Hematopoietic multipotent progenitor cell treated with erythropoietin and hydrocortisone succinate and interleukin-3 and kit ligand, for 15 days (in vitro differentiated cells): ENCODE measurements around the gene USO1.
"Not testable (repeated sequence)": the region's sequence is repeated elsewhere in the genome, so short reads cannot be mapped to it uniquely, and the experiment has no call there.

ENCODE experiments used
- DNase-seq: peaks from one replicate; pipeline ENCODE4 v3.0.0-alpha.2; 2015; ENCODE audit warnings: low spot score

Gene USO1

GRCh38 chr4:75771607-75772006 is 47.2 kb downstream of the USO1 start:
- no peak for DNase-seq

GRCh38 chr4:75777589-75777988 is 53.2 kb downstream of the USO1 start:
- DNase-seq: no peak

GRCh38 chr4:75779105-75779757 is 54.9 kb downstream of the USO1 start:
- no peak for DNase-seq

GRCh38 chr4:75781305-75781704 is 56.9 kb downstream of the USO1 start:
- no peak for DNase-seq

- no peak for DNase-seq
Measured at GRCh38 chr4:75786526-75786925, 62.1 kb downstream of the USO1 start.

DNA sequence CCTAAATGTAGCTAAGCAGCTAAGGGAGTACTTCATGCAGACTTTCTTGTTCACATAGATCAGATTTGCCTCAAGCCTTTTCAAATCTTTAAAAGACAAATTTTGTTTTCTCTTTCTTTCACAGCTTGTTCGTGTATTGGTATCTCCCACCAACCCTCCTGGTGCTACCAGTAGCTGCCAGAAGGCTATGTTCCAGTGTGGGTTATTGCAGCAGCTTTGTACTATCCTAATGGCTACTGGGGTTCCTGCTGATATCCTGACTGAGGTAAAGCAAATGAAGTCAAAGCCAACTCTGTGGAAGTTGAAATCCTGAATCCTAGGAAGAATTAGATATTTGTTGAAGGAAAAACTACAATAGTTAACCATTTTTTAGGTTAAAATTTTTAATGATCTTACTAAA is 62.6 kb downstream of the USO1 start:
- no peak for DNase-seq

DNA sequence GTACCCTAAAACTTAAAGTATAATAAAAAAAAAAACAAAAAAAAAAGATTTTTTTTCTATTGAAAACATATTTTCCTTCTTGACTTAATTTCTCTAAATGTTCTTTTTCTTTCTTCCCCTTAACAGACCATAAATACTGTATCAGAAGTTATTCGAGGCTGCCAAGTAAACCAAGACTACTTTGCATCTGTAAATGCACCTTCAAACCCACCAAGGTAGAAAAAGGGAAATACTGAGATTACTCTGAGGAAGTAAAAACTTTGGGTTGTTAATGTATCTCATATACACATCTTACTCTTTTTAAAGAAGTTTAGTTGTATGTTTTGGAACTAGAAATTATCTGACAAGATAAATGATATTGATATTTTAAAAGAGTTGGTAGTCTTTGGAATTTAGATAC is 65.6 kb downstream of the USO1 start:
- DNase-seq: no peak

DNA sequence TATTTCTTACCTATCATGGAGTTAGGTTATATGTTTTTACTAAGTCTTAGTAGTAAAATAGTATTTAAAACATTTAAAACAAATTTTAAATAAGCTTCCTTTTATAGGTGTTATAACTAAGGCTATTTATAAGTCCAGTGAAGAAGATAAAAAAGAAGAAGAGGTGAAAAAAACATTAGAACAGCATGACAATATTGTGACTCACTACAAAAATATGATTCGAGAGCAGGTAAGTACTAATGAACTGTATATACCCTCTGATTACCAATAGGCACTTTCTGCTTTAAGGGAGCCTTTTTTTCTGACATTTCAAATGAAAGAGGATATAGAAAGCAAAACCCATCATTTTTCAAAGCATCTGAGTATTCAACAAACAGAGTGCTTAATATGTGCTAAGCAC is 76.6 kb downstream of the USO1 start:
- DNase-seq: no peak

- not testable (repeated sequence) for DNase-seq
Measured at GRCh38 chr4:75806035-75806434, 81.7 kb downstream of the USO1 start.

- DNase-seq: no peak
Measured at GRCh38 chr4:75817901-75818300, 93.5 kb downstream of the USO1 start.

- DNase-seq: no peak
Measured at GRCh38 chr4:75819121-75819520, 94.7 kb downstream of the USO1 start.

DNA sequence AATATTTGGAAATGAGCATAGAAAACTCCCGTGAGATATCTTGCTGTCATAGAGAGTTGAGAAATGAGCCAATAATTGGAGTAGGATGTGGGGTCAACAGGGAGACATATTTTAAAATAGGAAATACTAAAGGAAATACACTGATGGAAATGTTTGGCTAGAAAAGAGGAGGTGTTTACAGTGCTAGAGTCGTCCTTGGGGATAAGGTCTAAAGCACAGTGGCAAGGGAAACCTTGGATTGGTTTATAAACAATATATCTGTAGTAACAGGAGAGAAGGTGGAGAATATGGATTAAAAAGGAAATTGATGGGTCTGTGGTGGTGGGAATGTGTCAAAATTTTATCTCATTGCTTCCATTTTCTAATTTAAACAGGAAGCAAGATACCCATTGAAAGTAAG is 95.8 kb downstream of the USO1 start:
- no peak for DNase-seq

DNA sequence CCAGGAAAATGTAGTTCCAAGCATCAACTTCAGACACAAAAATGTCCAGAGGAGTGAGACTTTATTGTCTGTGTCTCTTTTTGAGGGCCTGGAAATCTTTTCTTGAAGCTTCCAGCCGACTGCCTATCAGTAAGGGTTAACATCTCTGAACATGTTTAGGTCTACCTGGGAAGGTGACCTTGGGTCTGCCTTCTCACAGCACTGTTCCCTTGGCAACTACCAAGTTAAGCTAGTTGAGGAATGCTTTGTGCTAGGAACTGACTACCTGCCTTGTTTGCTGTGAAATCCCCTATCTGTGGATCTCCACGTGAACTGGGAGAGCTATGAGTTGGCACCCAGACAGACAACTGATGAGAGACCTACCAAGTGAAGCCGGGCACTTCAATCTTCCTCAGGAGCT is 96.3 kb downstream of the USO1 start:
- no peak for DNase-seq

- no peak for DNase-seq
Measured at GRCh38 chr4:75821216-75821615, 96.8 kb downstream of the USO1 start.

GRCh38 chr4:75821966-75822365 is 97.6 kb downstream of the USO1 start:
- no peak for DNase-seq

DNA sequence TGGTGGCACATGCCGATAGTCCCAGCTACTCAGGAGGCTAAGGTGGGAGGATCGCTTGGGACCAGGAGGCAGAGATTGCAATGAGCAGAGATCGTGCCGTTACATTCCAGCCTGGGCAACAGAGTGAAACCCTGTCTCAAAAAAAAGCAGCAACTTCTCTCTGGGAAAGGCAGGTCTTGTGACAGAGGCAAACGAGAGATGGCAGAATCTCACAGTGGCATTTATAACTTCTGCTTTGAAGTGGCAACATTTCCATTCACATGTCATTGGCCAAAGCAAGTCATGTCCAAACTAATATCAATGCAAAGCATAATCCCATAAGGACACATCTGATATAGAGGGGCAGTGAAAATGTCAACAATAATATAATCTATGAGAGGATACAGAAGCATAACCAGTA is 98.0 kb downstream of the USO1 start:
- no peak for DNase-seq

DNA sequence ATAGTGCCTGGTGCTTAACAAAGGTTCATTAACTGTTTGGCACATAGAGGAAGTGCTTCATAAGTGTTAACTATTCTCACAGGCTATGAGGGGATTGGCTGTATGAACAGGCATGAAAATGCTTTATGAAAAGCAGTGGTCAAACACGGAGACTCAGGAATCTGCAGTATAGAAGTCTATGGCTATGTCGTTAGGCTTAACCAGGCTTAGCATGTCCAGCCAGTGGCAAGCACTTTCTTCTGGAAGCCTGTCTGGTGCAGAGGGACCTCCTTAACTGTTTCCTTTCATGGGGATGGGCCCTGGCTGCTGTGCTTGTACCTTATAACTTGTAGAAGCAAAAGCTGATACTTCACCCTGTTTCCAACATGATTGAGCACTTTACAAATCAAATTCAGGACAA is 99.4 kb downstream of the USO1 start:
- DNase-seq: no peak

GRCh38 chr4:75830906-75831305 is 106.5 kb downstream of the USO1 start:
- no peak for DNase-seq

DNA sequence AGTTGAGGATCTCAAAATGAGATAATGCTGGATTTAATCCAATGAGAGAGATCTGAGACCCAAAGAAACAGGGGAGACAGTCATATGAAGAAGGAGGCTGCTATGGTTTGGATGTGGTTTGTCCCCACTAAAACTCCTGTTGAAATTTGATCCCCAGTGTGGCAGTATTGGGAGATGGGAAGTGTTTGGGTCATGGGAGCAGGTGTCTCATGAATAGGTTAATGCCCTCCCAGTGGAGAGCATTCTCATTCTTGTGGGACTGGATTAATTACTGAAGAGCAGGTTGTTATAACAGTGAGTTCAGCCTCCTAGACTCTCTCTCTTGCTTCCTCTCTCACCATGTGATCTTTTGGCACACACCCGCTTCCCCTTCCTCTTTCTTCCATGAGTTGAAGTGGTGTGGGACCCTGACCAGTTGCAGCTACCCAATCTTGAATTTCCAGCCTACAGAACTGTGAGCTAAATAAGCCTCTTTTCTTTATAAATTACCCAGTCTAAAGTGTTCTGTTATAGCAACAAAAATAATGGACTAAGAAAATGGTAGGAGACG is 107.6 kb downstream of the USO1 start:
- DNase-seq: no peak

GRCh38 chr4:75834095-75834771 is 109.9 kb downstream of the USO1 start:
- no peak for DNase-seq

GRCh38 chr4:75834772-75835154 is 110.4 kb downstream of the USO1 start:
- no peak for DNase-seq

DNA sequence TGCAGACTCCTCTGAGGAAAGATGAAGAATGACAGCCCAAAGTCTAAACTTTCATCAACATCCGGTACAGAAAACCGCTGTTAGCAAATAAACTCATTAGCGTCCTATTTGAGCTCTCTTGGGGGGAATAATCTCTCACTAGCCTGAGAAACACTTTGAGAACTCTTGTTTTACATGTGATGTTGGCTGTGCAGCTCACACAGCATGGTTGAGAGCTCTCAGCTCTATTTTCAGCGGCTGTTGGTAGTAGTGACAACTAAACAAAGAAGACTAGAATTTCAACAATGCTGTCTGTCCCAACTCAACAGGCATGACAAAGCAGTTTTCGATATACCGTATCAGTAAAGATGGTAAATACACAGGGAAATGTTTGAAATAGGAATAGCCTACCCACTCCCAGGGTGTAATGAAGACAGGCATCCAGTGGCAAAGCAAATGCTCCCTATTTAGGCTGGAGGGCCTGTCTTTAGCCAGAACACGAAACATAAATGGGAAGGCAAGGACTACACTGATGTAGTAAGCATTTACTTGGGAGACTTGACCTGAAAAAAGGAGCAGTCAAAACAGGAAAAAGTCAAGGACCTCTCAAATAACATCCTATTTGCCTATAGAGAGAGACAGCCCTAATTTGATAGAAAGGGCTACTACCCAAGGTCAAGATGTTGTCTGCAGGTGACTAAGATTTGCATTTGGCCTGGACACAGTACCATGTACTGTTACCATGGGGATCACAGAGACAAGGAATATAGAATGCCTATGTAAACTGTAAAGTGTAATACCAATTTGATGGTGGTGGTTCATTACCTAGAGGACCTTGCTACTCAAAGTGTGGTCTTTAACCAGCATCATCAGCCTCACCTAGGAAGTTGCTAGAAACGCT is 117.5 kb downstream of the USO1 start:
- DNase-seq: no peak

- no peak for DNase-seq
Measured at GRCh38 chr4:75843596-75843995, 119.2 kb downstream of the USO1 start.
